ENCODE results near the gene SMAD5.

SMAD5 gene

GRCh38 chr5:136228136-136228757 is 95.6 kb downstream of the SMAD5 start:
- no peak for DNase-seq

GRCh38 chr5:136230176-136230575 is 97.5 kb downstream of the SMAD5 start:
- DNase-seq = no peak

GRCh38 chr5:136232316-136232715 is 99.7 kb downstream of the SMAD5 start:
- DNase-seq = no peak
